Gastroesophageal sphincter (tissue), 3 donors: ENCODE results near the gene SLC9A8.

Source experiments
- CTCF ChIP-seq, 4 experiments: fragments of 200-600 bp in 2 of 4; fragments of 450-650 bp in 2 of 4; sonication (generic) in 1 of 4; IDR thresholded peaks; one replicate each; pipeline ENCODE4 v1.5.1; 2017 to 2019; ENCODE audit warnings: antibody characterized with exemption in 4 of 4, mild to moderate bottlenecking in 2 of 4, moderate library complexity in 2 of 4
- EP300 ChIP-seq: sonication (generic); formaldehyde crosslinking; IDR thresholded peaks from one replicate; pipeline ENCODE4 v1.6.1; 2017; ENCODE audit warnings: antibody characterized with exemption, mild to moderate bottlenecking
- POLR2A ChIP-seq, 2 donors: fragments of 450-650 bp; IDR thresholded peaks; one replicate each; pipeline ENCODE4 v1.6.1; 2017; ENCODE audit warnings: antibody characterized with exemption in 2 of 2, mild to moderate bottlenecking in 2 of 2, moderate library complexity in 1 of 2
- POLR2AphosphoS5 ChIP-seq: sonication (generic); formaldehyde crosslinking; IDR thresholded peaks from one replicate; pipeline ENCODE4 v1.6.1; 2017; ENCODE audit warnings: antibody characterized with exemption

- TF ChIP-seq CTCF (IDR thresholded peaks at IDR 0.05) (no peak), EP300 (no peak), POLR2A (IDR thresholded peaks at IDR 0.05) (no peak), POLR2AphosphoS5 (no peak)
Measured at GRCh38 chr20:49810491-49811190, 2.0 kb upstream of the SLC9A8 start.
